SK-N-DZ (cell line): ENCODE measurements around the gene HIC2.
"Not testable (repeated sequence)": the region's sequence is repeated elsewhere in the genome, so short reads cannot be mapped to it uniquely, and the experiment has no call there.

Experiments
- DNase-seq: peaks from one replicate; pipeline ENCODE4 v3.0.0-alpha.2; 2015; ENCODE audit warnings: low spot score

Gene HIC2

GRCh38 chr22:21434378-21435233 lies 17.4 kb downstream of the HIC2 start:
- not testable (repeated sequence) for DNase-seq

GRCh38 chr22:21435998-21436810 lies 19.0 kb downstream of the HIC2 start:
- not testable (repeated sequence) for DNase-seq

GRCh38 chr22:21438013-21438412 lies 20.8 kb downstream of the HIC2 start:
- DNase-seq, result not testable (repeated sequence)

DNA sequence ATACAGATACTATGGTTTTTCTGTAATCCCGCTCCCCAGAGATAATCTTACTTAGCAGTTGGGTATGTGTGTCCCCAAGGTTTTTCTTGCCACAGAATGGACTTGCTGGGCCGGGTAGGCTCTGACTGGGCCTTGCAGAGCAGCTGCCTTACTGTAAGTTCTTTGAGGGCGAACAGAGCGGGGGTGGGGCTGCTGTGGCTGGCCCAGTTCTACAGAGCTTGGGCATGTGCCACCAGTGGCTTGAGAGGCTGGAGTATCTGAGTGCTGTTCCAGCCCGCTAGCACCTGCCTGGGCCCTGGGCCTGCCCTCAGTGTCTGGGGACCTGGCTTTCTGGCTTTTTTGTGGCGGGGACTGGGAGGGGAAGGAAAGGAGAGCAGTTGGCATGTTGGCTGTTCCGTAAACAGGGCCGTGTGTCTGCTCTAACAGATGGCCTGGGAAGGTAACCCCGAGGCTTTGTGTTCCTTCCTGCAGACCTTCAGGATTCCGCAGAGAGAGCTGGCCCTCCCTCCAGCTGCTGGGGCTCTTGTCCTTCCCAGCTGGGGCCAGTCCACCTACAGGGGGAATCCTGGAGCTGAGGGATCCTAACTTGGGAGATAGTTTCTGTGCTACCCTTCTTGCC lies 23.0 kb downstream of the HIC2 start:
- not testable (repeated sequence) for DNase-seq

DNA sequence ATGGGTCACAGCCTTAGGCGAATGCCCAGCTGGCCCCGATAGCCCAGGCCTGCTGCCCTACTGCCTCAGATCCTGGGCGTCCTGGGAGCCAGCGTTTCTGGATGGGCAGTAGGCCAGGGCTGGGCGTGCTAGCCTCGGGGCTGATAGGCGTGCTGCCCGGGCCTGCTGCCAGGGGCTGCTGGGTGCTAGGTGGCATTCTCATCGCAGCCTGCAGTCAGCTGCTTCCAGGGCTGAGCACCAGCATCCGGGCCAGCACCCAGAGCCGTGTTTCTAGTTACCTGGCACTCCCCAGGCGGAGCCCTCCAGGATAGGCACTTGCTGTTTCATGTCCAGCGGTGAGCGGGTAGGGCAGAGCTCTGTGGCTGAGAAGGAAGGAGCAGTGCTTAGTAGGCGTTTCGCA lies 23.5 kb downstream of the HIC2 start:
- not testable (repeated sequence) for DNase-seq

- DNase-seq, result not testable (repeated sequence)
Observed at GRCh38 chr22:21441170-21441569, 24.0 kb downstream of the HIC2 start.

DNA sequence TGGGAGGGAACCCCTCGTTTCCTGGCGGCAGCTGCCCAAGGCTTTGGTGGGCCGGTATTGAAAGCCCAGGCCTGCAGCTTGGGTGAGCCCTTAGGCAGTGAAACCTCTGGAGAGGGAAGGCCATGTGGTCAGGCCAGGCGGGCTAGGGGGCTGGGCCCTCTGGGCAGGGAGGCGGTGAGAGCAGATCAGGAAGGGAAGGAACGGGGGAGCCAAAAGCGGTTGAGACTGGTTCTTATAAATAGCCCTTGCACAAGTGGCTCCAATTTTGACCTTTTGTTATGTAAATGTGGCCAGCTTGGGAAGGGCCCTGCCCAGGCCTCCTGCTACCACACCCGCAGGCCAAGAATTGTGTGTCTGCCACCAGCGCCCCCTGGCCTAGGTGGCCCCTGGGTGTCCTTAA lies 25.0 kb downstream of the HIC2 start:
- not testable (repeated sequence) for DNase-seq

- DNase-seq, result not testable (repeated sequence)
Observed at GRCh38 chr22:21442646-21443045, 25.5 kb downstream of the HIC2 start.

DNA sequence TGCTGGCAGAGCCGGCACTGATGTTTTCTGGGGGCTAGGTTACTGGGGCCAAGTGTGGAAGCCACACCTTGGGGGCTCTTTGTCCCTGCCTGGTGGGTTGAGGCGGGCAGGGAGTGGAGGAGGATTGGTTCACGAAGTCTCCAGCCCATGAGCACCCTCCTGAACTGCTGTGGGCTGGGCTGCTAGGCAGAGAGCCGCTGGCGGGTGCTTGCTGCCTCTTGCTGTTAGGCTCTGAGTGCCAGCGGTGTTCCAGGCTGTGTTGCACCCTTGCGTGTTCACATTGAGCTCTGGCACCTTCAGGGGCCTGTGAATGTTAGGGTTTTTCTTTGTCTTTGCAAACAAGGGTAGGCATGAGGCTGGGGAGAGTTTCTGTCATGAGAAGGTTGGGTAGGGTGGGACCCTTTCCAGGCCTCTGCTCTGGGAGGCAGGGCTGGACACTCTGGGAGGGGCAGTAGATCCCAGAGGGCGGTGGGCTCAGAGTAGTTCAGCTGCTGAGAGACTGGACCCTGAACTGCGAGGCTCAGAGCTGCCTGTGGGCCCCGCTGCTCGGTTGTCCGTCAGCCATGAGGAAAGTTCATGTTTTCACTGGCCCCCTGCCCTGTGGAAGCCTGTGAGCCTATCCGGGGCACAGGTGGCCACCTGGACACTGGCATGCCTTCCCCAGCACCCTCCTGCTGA lies 26.0 kb downstream of the HIC2 start:
- DNase-seq, result no peak

DNA sequence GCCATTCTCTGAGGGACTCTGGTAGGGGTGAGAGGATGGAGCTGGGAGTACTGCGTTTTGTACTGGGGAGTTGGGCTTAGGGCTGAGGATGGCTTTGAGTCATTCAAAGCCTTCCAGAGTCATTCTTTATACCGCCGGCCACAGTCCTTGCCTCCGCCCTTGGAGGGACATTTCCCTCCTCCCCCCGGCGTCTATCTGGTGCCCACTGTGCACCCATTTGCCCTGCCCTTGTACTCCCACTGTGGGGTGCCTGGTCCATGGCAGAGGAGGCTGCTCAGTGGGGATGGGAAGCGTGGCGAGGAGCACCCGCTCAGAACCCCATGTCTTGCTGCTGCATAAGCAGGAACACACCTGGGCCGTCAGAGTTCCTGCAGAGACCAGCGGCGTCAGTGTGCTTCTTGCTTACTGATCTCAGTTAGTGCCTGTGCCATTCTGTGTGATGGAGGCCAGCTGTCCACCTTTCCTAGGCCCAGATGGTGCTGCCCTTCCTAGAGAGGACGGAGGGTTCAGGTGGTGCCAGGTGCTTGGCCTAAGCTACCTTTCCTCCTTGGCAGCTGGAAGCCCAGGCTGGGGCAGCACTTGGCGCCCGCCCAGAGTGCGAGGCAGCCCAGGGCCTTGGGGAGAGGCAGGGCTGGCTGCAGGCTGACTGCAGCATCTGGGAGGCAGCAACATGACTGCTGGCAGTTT lies 26.7 kb downstream of the HIC2 start:
- DNase-seq, result no peak

GRCh38 chr22:21444701-21445436 lies 27.7 kb downstream of the HIC2 start:
- DNase-seq, result no peak

DNA sequence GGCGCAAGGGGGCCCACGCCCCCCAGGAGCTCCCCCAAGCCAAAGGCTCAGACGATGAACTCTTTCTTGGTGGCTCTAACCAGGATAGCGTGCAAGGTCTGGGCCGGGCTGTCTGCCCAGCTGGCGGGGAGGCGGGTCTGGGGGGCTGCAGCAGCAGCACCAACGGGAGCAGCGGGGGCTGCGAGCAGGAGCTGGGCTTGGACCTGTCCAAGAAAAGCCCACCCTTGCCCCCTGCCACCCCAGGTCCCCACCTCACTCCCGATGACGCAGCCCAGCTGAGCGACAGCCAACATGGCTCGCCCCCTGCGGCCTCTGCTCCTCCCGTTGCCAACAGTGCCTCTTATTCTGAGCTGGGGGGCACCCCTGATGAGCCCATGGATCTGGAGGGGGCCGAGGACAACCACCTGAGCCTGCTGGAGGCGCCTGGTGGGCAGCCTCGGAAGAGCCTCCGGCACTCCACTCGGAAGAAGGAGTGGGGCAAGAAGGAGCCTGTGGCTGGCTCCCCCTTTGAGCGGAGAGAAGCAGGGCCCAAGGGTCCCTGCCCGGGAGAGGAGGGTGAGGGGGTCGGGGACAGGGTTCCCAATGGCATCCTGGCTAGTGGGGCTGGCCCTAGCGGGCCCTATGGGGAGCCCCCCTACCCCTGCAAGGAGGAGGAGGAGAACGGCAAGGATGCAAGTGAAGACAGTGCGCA lies 28.4 kb downstream of the HIC2 start:
- DNase-seq, result no peak

DNA sequence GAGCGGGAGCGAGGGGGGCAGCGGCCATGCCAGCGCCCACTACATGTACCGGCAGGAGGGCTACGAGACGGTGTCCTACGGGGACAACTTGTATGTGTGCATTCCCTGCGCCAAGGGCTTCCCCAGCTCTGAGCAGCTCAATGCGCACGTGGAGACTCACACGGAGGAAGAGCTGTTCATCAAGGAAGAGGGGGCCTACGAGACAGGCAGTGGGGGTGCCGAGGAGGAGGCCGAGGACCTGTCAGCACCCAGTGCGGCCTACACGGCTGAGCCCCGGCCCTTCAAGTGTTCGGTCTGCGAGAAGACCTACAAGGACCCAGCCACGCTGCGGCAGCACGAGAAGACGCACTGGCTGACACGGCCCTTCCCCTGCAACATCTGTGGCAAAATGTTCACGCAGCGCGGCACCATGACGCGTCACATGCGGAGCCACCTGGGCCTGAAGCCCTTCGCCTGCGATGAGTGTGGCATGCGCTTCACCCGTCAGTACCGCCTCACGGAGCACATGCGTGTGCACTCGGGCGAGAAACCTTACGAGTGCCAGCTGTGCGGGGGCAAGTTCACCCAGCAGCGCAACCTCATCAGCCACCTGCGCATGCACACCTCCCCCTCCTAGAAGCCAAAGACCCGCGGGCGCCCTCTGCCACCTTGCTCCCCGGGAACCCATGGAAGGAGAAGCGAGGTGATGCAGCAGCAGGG lies 29.1 kb downstream of the HIC2 start:
- no peak for DNase-seq

DNA sequence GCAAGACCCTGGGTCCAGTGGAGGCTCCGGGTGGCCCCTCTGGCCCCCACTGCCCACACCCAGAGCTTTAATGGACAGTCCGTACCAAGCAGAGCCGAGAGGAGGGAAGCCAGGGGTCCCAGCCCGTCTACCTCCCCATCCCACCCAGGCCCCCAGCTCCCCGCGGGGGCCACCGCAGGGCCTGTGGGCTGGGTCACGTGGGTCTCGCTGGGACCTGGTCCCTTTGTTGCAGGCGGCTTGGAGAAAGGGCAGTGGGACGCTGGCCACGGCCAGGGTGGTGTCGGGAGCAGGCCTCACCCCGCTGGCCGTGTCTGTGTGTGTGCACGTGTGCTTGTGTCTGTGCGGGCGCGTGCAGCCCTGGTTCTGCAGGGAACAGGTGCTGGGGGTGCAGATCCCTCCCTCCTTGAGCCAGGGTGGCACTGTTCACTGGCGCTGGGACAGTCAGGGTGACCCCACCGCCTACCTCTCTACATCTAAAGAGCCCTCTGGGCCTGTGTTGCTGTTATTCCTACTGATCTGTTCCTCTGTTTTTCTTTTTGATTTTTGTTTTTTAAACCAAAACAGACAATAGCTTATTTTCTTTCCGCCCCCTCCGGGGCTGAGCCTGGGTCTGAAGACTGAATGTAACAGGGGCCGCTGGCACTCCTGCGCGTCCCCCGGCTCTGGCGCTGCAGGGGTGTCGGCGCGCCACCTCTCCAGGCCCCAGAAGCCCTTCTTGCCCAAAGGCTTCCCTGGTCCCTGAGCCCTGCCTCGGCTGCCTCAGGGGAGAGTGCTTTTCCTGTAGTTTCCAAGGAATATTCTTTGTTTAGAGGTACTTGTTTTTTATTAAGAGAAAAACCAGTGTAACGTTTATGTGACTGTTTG lies 29.9 kb downstream of the HIC2 start:
- DNase-seq, result no peak

- no peak for DNase-seq
Observed at GRCh38 chr22:21447694-21448402, 30.7 kb downstream of the HIC2 start.

DNA sequence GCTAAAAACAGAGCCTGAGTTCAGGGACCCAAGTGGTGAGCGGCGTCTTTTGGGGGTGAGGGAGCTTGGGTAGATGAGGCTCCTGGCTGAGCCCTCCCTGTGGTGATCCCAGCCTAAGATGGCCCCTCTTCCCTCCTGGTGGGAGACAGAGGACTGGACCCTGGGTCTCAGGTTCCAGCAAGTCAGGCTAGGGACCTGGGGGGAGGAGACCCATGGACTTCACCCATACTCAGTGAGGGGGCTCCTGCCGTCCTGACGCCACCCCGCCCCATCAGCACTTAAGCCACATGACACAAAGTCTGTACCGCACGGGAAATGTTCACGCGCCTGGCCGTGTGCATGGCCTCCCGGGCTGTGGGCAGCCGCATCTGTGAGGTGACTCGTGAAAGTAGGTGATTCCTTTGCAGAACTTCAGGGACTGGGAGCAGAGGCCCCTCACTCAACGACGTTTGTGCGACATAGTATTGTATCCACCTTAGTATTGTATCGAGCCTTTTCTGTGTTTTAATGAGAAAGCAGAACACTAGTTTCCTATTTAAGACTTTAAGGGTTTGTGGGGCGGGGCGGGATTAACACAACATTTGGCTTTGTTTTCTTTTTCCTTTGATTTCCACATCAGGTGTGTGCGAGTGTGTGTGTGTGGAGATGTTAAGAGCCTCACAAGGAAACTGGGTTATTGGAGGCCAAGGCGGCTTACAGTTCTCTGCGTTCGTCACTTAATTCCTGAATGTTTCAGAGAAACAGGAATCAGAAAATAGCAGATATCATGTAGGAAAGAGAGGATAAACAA lies 31.7 kb downstream of the HIC2 start:
- no peak for DNase-seq
